Lower leg skin (tissue), 3 donors: Measurements from ENCODE around the gene SPATA9.

Experiments
- POLR2A ChIP-seq, 2 donors: fragments of 450-650 bp; IDR thresholded peaks; one replicate each; pipeline ENCODE4 v1.6.1; 2016 to 2017; ENCODE audit warnings: antibody characterized with exemption in 2 of 2, mild to moderate bottlenecking in 1 of 2, moderate library complexity in 1 of 2
- TF ChIP-seq, protein P1 (sequence below), 3 donors: fragments of 450-650 bp; IDR thresholded peaks; one replicate each; pipeline ENCODE4 v1.5.1; 2016; ENCODE audit warnings: antibody characterized with exemption in 3 of 3, mild to moderate bottlenecking in 3 of 3, moderate library complexity in 2 of 3

DNA sequence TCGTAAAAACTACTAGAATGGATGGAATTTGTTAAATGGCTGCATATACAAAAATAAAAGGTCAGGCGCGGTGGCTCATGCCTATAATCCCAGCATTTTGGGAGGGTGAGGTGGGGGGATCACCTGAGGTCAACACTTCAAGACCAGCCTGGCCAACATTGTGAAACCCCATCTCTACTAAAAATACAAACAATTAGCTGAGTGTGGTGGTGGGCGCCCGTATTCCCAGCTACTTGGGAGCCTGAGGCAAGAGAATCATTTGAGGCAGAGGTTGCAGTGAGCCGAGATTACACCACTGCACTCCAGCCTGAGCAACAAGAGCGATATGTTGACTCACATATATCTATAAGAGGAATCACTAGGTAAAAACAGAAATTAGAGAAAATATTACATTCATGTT is 72.2 kb downstream of the SPATA9 start:
- no peak for TF ChIP-seq POLR2A (IDR thresholded peaks at IDR 0.05)
- TF ChIP-seq, protein P1, sequence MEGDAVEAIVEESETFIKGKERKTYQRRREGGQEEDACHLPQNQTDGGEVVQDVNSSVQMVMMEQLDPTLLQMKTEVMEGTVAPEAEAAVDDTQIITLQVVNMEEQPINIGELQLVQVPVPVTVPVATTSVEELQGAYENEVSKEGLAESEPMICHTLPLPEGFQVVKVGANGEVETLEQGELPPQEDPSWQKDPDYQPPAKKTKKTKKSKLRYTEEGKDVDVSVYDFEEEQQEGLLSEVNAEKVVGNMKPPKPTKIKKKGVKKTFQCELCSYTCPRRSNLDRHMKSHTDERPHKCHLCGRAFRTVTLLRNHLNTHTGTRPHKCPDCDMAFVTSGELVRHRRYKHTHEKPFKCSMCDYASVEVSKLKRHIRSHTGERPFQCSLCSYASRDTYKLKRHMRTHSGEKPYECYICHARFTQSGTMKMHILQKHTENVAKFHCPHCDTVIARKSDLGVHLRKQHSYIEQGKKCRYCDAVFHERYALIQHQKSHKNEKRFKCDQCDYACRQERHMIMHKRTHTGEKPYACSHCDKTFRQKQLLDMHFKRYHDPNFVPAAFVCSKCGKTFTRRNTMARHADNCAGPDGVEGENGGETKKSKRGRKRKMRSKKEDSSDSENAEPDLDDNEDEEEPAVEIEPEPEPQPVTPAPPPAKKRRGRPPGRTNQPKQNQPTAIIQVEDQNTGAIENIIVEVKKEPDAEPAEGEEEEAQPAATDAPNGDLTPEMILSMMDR (IDR thresholded peaks at IDR 0.05): no peak
